Loucy (cell line): Measurements from ENCODE around the gene TXNIP.

Source experiments
- H2AFZ ChIP-seq: fragments of 200-600 bp; sonication (generic); 2 replicates; pipeline ENCODE4 v1.6.0; 2016; ENCODE audit warnings: antibody characterized with exemption, mild to moderate bottlenecking, low read length, moderate library complexity
- H3F3A ChIP-seq: fragments of 200-600 bp; 2 replicates; pipeline ENCODE4 v1.6.0; 2016; ENCODE audit warnings: antibody characterized with exemption, low read depth, mild to moderate bottlenecking
- H3K27me3 ChIP-seq: fragments of 200-600 bp; sonication (generic); 2 replicates; pipeline ENCODE4 v1.6.1; 2014; ENCODE audit warnings: low read length, mild to moderate bottlenecking; ENCODE audit not compliant: insufficient read depth, poor library complexity, severe bottlenecking
- H3K36me3 ChIP-seq: fragments of 200-600 bp; sonication (generic); 2 replicates; pipeline ENCODE4 v1.6.1; 2016; ENCODE audit warnings: low read length; ENCODE audit not compliant: insufficient read depth
- H3K4me1 ChIP-seq: fragments of 200-600 bp; sonication (generic); 2 replicates; pipeline ENCODE4 v1.5.1; 2014; ENCODE audit warnings: low read length, mild to moderate bottlenecking; ENCODE audit not compliant: insufficient read depth, poor library complexity, severe bottlenecking
- H3K4me2 ChIP-seq: fragments of 200-600 bp; sonication (generic); 2 replicates; pipeline ENCODE4 v1.6.0; 2014; ENCODE audit warnings: antibody characterized with exemption, low read length, low read depth, mild to moderate bottlenecking; ENCODE audit not compliant: poor library complexity, severe bottlenecking
- H3K4me3 ChIP-seq: fragments of 200-600 bp; sonication (generic); 2 replicates; pipeline ENCODE4 v1.5.1; 2014; ENCODE audit warnings: low read length, mild to moderate bottlenecking, mixed read lengths; ENCODE audit not compliant: poor library complexity, severe bottlenecking
- H3K79me2 ChIP-seq: fragments of 200-600 bp; sonication (generic); 2 replicates; pipeline ENCODE4 v1.6.1; 2014; ENCODE audit warnings: low read length; ENCODE audit not compliant: insufficient read depth
- H3K9ac ChIP-seq: fragments of 200-600 bp; sonication (generic); 2 replicates; pipeline ENCODE4 v1.6.0; 2014; ENCODE audit warnings: mild to moderate bottlenecking, low read depth, low read length, moderate library complexity; ENCODE audit not compliant: poor library complexity, severe bottlenecking
- H3K9me2 ChIP-seq: fragments of 200-600 bp; sonication (generic); replicated peaks from 2 replicates; pipeline ENCODE4 v1.6.1; 2016; ENCODE audit warnings: low read depth, low read length, mixed read lengths
- H3K9me3 ChIP-seq: fragments of 200-600 bp; sonication (generic); 2 replicates; pipeline ENCODE4 v1.6.1; 2014; ENCODE audit warnings: mild to moderate bottlenecking, antibody characterized with exemption, low read length, low read depth; ENCODE audit not compliant: insufficient read depth
- H4K20me1 ChIP-seq: fragments of 200-600 bp; sonication (generic); 2 replicates; pipeline ENCODE4 v1.6.0; 2014; ENCODE audit warnings: antibody characterized with exemption, low read length, mild to moderate bottlenecking; ENCODE audit not compliant: insufficient read depth, poor library complexity, severe bottlenecking
- EZH2phosphoT487 ChIP-seq: fragments of 200-600 bp; IDR thresholded peaks from 2 replicates; pipeline ENCODE4 v1.6.1; 2018; ENCODE audit warnings: antibody characterized with exemption, mild to moderate bottlenecking, moderate library complexity, borderline replicate concordance
- TF ChIP-seq, protein P1 (sequence below): fragments of 200-600 bp; sonication (generic); conservative IDR thresholded peaks from 2 replicates; pipeline ENCODE4 v1.5.1; 2014; ENCODE audit warnings: mild to moderate bottlenecking, antibody characterized with exemption, low read length

Gene TXNIP

GRCh38 chr1:145958734-145959133 lies 37.6 kb downstream of the TXNIP start:
- Histone ChIP-seq H3K27me3 (no peaks in the 10 kb centered on the region), H3K4me3 (peak overlapping the region; percentile 79), H2AFZ (no peak overlapping the region), H3K36me3 (no peaks in the 10 kb centered on the region), H3K9me3 (no peaks in the 10 kb centered on the region), H3K9me2 (no peaks in the 10 kb centered on the region), H3F3A (0 out of 2 replicates have a peak, but pooled peaks cover 8% of the 10 kb centered on the region), H4K20me1 (peaks cover 17% of the 10 kb centered on the region), H3K4me2 (peak overlapping the region; percentile 83), H3K4me1 (peaks cover 68% of the 10 kb centered on the region), H3K79me2 (peaks cover 67% of the 10 kb centered on the region), H3K9ac (peak overlapping the region; percentile 86)
- TF ChIP-seq, protein P1, sequence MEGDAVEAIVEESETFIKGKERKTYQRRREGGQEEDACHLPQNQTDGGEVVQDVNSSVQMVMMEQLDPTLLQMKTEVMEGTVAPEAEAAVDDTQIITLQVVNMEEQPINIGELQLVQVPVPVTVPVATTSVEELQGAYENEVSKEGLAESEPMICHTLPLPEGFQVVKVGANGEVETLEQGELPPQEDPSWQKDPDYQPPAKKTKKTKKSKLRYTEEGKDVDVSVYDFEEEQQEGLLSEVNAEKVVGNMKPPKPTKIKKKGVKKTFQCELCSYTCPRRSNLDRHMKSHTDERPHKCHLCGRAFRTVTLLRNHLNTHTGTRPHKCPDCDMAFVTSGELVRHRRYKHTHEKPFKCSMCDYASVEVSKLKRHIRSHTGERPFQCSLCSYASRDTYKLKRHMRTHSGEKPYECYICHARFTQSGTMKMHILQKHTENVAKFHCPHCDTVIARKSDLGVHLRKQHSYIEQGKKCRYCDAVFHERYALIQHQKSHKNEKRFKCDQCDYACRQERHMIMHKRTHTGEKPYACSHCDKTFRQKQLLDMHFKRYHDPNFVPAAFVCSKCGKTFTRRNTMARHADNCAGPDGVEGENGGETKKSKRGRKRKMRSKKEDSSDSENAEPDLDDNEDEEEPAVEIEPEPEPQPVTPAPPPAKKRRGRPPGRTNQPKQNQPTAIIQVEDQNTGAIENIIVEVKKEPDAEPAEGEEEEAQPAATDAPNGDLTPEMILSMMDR = no peak
- no peak for TF ChIP-seq EZH2phosphoT487

DNA sequence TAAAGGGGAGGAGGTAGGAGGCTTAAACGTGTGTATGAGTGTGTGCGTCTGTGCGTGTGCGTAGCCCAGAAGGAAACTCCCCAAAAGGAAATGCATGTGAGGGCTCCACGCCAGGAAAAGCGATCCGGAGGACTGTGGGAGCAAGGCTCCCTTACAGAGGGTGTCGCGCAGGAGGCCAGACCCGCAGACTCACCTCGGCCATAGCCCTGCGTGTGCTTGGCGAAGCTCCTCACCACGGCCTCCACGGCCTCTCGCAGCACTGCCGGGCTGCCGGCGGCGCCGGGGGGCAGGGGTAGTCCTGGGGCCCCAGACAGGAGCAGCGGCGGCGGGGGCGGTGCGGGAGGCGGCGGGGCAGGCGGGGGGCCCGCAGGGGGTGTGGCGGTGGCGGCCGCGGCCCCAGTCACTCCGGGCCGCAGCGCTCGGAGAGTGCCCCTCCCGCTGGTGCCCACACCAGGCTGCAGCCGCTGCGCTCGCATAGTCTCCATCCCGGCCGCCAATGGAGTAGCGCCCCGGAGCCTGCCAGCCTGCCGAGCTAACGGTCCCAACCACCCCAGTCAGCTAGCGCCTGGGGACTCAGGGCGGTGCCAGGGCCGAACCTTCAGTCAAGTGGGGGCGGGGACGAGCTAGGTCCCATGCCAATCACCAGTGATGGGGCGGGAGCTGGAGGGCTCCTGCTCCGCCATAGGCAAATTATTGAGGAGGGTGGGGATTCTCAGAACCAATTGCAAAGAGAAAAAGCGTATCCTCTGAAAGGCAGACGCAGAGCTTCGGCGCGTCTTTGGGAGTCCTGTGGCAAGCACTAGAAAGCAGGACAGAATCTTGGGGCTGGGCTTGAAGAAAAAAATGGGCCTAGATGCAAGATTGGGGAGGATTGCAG lies 38.7 kb downstream of the TXNIP start, which contains the start of gene LIX1L:
TSS of gene LIX1L (minus strand) at position 575 of the 877 bp plus-strand sequence. CDS start at position 485, 90 bp downstream.
- no peaks in the 10 kb centered on the region for H3K27me3 ChIP-seq
- no peaks in the 10 kb centered on the region for H3K36me3 ChIP-seq
- peaks cover 17% of the 10 kb centered on the region for H4K20me1 ChIP-seq
- TF ChIP-seq EZH2phosphoT487 = no peak
- TF ChIP-seq, protein P1 = no peak
- peak within 1 kb of the TSS; percentile 80 for H2AFZ ChIP-seq
- peak within 1 kb of the TSS; percentile 91 for H3K4me2 ChIP-seq
- no peaks in the 10 kb centered on the region for H3K9me3 ChIP-seq
- H3F3A ChIP-seq = 0 out of 2 replicates have a peak, but pooled peaks cover under 1% of the 10 kb centered on the region
- H3K4me1 ChIP-seq = peaks cover 63% of the 10 kb centered on the region
- peak within 1 kb of the TSS; percentile 79 for H3K4me3 ChIP-seq
- peaks cover 71% of the 10 kb centered on the region for H3K79me2 ChIP-seq
- no peaks in the 10 kb centered on the region for H3K9me2 ChIP-seq
- peak within 1 kb of the TSS; percentile 86 for H3K9ac ChIP-seq

GRCh38 chr1:145956781-145957442 lies 39.5 kb downstream of the TXNIP start:
- H3K4me2 ChIP-seq = peak overlapping the region; percentile 91
- H3K36me3 ChIP-seq = no peaks in the 10 kb centered on the region
- TF ChIP-seq EZH2phosphoT487 = no peak
- TF ChIP-seq, protein P1 = no peak
- H2AFZ ChIP-seq = peak overlapping the region; percentile 80
- no peaks in the 10 kb centered on the region for H3K9me2 ChIP-seq
- peaks cover 17% of the 10 kb centered on the region for H4K20me1 ChIP-seq
- peak overlapping the region; percentile 79 for H3K9ac ChIP-seq
- H3K4me1 ChIP-seq = peaks cover 64% of the 10 kb centered on the region
- H3F3A ChIP-seq = no peaks in the 10 kb centered on the region
- H3K79me2 ChIP-seq = peaks cover 74% of the 10 kb centered on the region
- no peaks in the 10 kb centered on the region for H3K27me3 ChIP-seq
- no peaks in the 10 kb centered on the region for H3K9me3 ChIP-seq
- H3K4me3 ChIP-seq = peak overlapping the region; percentile 79
